Upper lobe of left lung (tissue), 4 donors: ENCODE measurements around the gene C13orf46.

Source experiments
- CTCF ChIP-seq, 6 experiments: fragments of 450-650 bp in 4 of 6; fragments of 200-600 bp in 2 of 6; sonication (generic) in 2 of 6; IDR thresholded peaks; one replicate each; pipeline ENCODE4 v1.5.1; 2016 to 2019; ENCODE audit warnings: antibody characterized with exemption in 6 of 6
- POLR2A ChIP-seq, 4 donors: fragments of 450-650 bp; IDR thresholded peaks; one replicate each; pipeline ENCODE4 v1.5.1; 2016 to 2017; ENCODE audit warnings: antibody characterized with exemption in 4 of 4, mild to moderate bottlenecking in 2 of 4

DNA sequence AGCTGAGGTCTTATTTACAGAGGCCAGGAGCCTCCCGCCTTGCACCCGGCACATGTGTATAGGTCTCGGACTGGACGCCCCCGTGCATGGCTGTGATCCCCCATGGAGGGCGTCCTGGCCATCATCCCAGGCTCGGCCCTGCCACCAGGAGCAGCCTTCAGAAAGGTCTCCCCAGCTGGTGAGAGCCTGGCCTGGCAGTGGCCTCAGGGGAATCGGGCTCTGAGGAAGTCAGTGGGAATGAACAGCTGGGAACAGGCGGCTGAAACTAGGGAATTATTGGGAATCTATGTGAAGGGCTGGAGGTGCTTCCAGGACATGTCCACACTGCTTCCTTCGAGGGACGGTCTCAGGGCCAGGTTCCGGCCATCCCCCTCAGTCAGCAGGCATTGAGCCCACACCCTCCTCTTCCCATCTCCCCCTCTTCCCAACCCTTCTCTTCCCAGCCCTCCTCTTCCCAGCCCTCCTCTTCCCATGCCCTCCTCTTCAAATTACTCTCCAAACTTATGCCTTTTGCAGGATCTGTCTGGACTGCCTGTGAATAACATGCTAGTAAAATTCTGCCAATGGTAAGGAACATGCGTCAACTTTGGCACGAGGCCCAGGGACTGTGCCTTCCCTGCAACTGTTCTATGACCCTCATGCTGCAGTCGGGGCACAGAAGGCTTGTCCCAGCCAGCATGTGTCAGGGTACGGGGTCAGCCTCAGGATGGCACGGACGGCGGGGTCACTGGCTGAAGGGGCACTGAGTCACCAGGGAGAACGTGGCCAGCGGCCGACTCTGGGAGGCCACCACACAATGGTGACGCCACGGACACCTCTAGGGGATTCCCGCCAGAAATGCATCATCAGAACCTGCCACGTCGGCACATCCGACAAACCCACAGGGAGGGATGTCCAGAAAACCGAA is 24.2 kb upstream of the C13orf46 start:
- TF ChIP-seq CTCF (IDR thresholded peaks at IDR 0.05) (no peak), POLR2A (IDR thresholded peaks at IDR 0.05) (no peak)
